H1 (cell line): ENCODE data around the gene DTWD2. TPM values are rescaled to one million over a fixed set of nuclear protein-coding genes. Genes with fewer than 3 reads are reported as not detected.

Experiments
- JUND ChIP-seq: IDR thresholded peaks from 2 replicates; pipeline ENCODE4 v1.6.1; 2011; ENCODE audit warnings: mild to moderate bottlenecking, improper control_type of control experiment, low read length
- POLR2AphosphoS5 ChIP-seq: IDR thresholded peaks from 2 replicates; pipeline ENCODE4 v1.6.1; 2011; ENCODE audit warnings: low read depth, low read length
- TAF7 ChIP-seq: optimal IDR thresholded peaks from 2 replicates; pipeline ENCODE3; 2011; ENCODE audit warnings: low read depth, mild to moderate bottlenecking, inconsistent platforms, low read length, moderate library complexity, borderline replicate concordance
- ZNF274 ChIP-seq: IDR thresholded peaks from 2 replicates; pipeline ENCODE4 v1.7.0; 2012; ENCODE audit warnings: low read length, borderline replicate concordance; ENCODE audit errors: extremely low read depth
- polyA plus RNA-seq, 7 experiments: library from polyadenylated mRNA; depleted of rRNA in 3 of 7; stranded (reverse) in 5 of 7; unstranded in 2 of 7; fragments of >200 nt in 5 of 7; fragments of 200-250 nt in 2 of 7; gene quantifications; 1 replicate in 5 of 7; 2 replicates in 1 of 7; 4 replicates in 1 of 7; pipeline versions ENCODE4 v1.2.1 to v1.2.3, GENCODE V29; 2011 to 2013; ENCODE audit warnings: missing spikeins in 2 of 7, mixed read lengths in 2 of 7
- total RNA-seq: library from RNA; stranded (reverse); fragmentation: NEBNext Ultra II Directional; extraction: Animal tissue kit (Norgen Biotek cat#: 25700); gene quantifications from 2 replicates; pipeline ENCODE4 v1.2.1, GENCODE V29; 2021

DTWD2 gene
- total and polyA plus RNA-seq, 2 of the 8 experiments (the other 6 are each of a cell fraction or from before 2014, with no cell fraction given): 4.3 to 17.1 TPM

DNA sequence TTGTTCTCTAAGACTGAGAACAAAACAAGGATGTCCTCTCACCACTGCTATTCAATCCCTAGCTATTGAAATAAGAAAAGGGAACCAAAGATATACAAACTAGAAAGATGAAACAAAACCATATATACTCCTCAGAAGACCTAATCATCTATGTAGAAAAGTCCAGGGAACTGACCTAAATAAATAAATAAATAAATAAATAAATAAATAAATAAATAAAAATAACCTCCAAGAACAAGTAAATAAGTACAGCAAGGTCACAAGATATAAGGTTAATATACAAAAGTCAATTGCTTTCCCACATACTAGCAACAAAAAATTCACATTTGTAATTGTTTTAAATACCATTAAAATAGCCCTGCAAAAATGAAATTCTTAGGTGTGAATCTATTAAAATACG, 54.6 kb downstream of the DTWD2 start (continued):
- TF ChIP-seq TAF7 (no peak), POLR2AphosphoS5 (no peak), ZNF274 (no peak), JUND (no peak)
